Keratinocyte (primary cell): ENCODE data around the gene ZNRD2. TPM values are rescaled to one million over a fixed set of nuclear protein-coding genes. Genes with fewer than 3 reads are reported as not detected.

Experiments used
- DNase-seq: peaks from one replicate; pipeline ENCODE4 v3.0.0-alpha.2; 2011; ENCODE audit warnings: low read depth, missing footprints, low spot score
- FAIRE-seq: peaks from 2 replicates; lab custom pipeline; 2011; peaks lifted over from hg19 to GRCh38; lab: Jason Lieb, UNC
- H2AFZ ChIP-seq: 2 replicates; pipeline ENCODE4 v1.6.0; 2012; ENCODE audit warnings: low read length, control low read depth, inconsistent platforms; ENCODE audit not compliant: control insufficient read depth
- H3K27ac ChIP-seq: 2 replicates; pipeline ENCODE4 v1.5.1; 2011; ENCODE audit warnings: low read length; ENCODE audit not compliant: control insufficient read depth, insufficient read depth
- H3K27me3 ChIP-seq: 3 replicates; pipeline ENCODE4 v1.6.0; 2011; ENCODE audit warnings: low read length; ENCODE audit not compliant: control insufficient read depth, insufficient read depth; ENCODE audit errors: extremely low read depth
- H3K36me3 ChIP-seq, 2 experiments: 2 replicates in 1 of 2; 3 replicates in 1 of 2; pipeline ENCODE4 v1.5.1; 2011; ENCODE audit warnings: low read length in 2 of 2, mild to moderate bottlenecking in 1 of 2; ENCODE audit not compliant: control insufficient read depth in 2 of 2, insufficient read depth in 2 of 2; ENCODE audit errors: extremely low read depth in 1 of 2
- H3K4me1 ChIP-seq: 3 replicates; pipeline ENCODE4 v1.5.1; 2011; ENCODE audit warnings: low read length; ENCODE audit not compliant: control insufficient read depth, insufficient read depth; ENCODE audit errors: extremely low read depth
- H3K4me2 ChIP-seq: 3 replicates; pipeline ENCODE4 v1.6.0; 2011; ENCODE audit warnings: low read depth, low read length; ENCODE audit not compliant: control insufficient read depth, insufficient read depth; ENCODE audit errors: extremely low read depth
- H3K4me3 ChIP-seq, 3 experiments: fragments of 200-600 bp in 1 of 3; sonication (generic) in 1 of 3; 2 replicates in 2 of 3; 3 replicates in 1 of 3; pipeline ENCODE4 v1.5.1; 2011 to 2016; ENCODE audit warnings: low read length in 3 of 3, mild to moderate bottlenecking in 3 of 3, control low read depth in 2 of 3, inconsistent platforms in 1 of 3, low read depth in 1 of 3, mixed read lengths in 1 of 3, mixed run types in 1 of 3, moderate library complexity in 1 of 3; ENCODE audit not compliant: control insufficient read depth in 2 of 3, insufficient read depth in 2 of 3; ENCODE audit errors: extremely low read depth in 1 of 3
- H3K79me2 ChIP-seq: 2 replicates; pipeline ENCODE4 v1.6.0; 2012; ENCODE audit warnings: low read length; ENCODE audit not compliant: control insufficient read depth, insufficient read depth
- H3K9ac ChIP-seq: 3 replicates; pipeline ENCODE4 v1.6.0; 2011; ENCODE audit warnings: low read length; ENCODE audit not compliant: control insufficient read depth, insufficient read depth; ENCODE audit errors: extremely low read depth
- H3K9me1 ChIP-seq: 3 replicates; pipeline ENCODE4 v1.6.0; 2011; ENCODE audit warnings: low read length; ENCODE audit not compliant: control insufficient read depth, insufficient read depth; ENCODE audit errors: extremely low read depth
- H3K9me3 ChIP-seq: 2 replicates; pipeline ENCODE4 v1.5.1; 2012; ENCODE audit warnings: low read depth, low read length; ENCODE audit not compliant: control insufficient read depth
- H4K20me1 ChIP-seq: 3 replicates; pipeline ENCODE4 v1.6.0; 2011; ENCODE audit warnings: low read length; ENCODE audit not compliant: control insufficient read depth, insufficient read depth; ENCODE audit errors: extremely low read depth
- CTCF ChIP-seq, 3 experiments: IDR thresholded peaks in 1 of 3; conservative IDR thresholded peaks in 1 of 3; optimal IDR thresholded peaks in 1 of 3; 2 replicates in 2 of 3; 3 replicates in 1 of 3; pipeline versions ENCODE3 to v1.5.1; 2011; ENCODE audit warnings: low read length in 3 of 3, mild to moderate bottlenecking in 3 of 3, moderate library complexity in 2 of 3, control low read depth in 1 of 3, inconsistent platforms in 1 of 3; ENCODE audit not compliant: insufficient read depth in 2 of 3; ENCODE audit errors: extremely low read depth in 1 of 3
- EZH2 ChIP-seq: IDR thresholded peaks from one replicate; pipeline ENCODE4 v1.6.1; 2012; ENCODE audit warnings: inconsistent platforms, mild to moderate bottlenecking, low read length, moderate library complexity
- dilution Hi-C: fragments of 300-500 bp; cut with MboI; formaldehyde crosslinking; loops from one replicate; pipeline ENCODE4 v1.7.0; 2020; ENCODE audit warnings: low sequenced_read_pairs; ENCODE audit not compliant: extremely low pct_ligation_motif_present
- polyA plus RNA-seq, 5 experiments: library from polyadenylated mRNA; depleted of rRNA in 3 of 5; stranded (reverse) in 3 of 5; stranded (forward) in 1 of 5; unstranded in 1 of 5; fragments of >200 nt; gene quantifications; 1 replicate in 1 of 5; 2 replicates in 3 of 5; 3 replicates in 1 of 5; pipeline versions ENCODE4 v1.2.1 to v1.2.3, GENCODE V29; 2011 to 2012; ENCODE audit warnings: missing spikeins in 2 of 5, low read depth in 1 of 5, low replicate concordance in 1 of 5

The ZNRD2 gene
- polyA plus RNA-seq, 1 donor (not counting 4 experiments of a cell fraction or from before 2014, with no cell fraction given): 33.6 TPM

- peaks cover 2% of the 10 kb centered on the region for H4K20me1 ChIP-seq
- peaks cover 47% of the 10 kb centered on the region in 2 experiments for H3K36me3 ChIP-seq
- no peak overlapping the region for H2AFZ ChIP-seq
- H3K27ac ChIP-seq: no peak overlapping the region
- TF ChIP-seq EZH2 (no peak), CTCF (optimal IDR thresholded peaks at IDR 0.05 in 1 of 3, IDR thresholded peaks at IDR 0.05 in 1 of 3, conservative IDR thresholded peaks at IDR 0.05 in 1 of 3; ENCODE audit: extremely low read depth in 1 of 3, insufficient read depth in 2 of 3, low read length in 3 of 3) (no peak)
- peaks cover 49% of the 10 kb centered on the region for H3K79me2 ChIP-seq
- H3K4me2 ChIP-seq: no peak overlapping the region
- no peak for DNase-seq
- H3K4me3 ChIP-seq: no peak overlapping the region
- H3K4me1 ChIP-seq: peaks cover 8% of the 10 kb centered on the region
- H3K9ac ChIP-seq: no peak overlapping the region
- no peak for FAIRE-seq
- no peaks in the 10 kb centered on the region for H3K9me3 ChIP-seq
- dilution Hi-C loops: no loop called here
- no peaks in the 10 kb centered on the region for H3K9me1 ChIP-seq
- H3K27me3 ChIP-seq: no peaks in the 10 kb centered on the region
Observed at GRCh38 chr11:65619281-65619928, 49.1 kb downstream of the ZNRD2 start.

GRCh38 chr11:65620666-65621065 lies 50.4 kb downstream of the ZNRD2 start:
- H3K79me2 ChIP-seq: peaks cover 47% of the 10 kb centered on the region
- no peak overlapping the region for H3K4me2 ChIP-seq
- TF ChIP-seq EZH2 (no peak), CTCF (optimal IDR thresholded peaks at IDR 0.05 in 1 of 3, IDR thresholded peaks at IDR 0.05 in 1 of 3, conservative IDR thresholded peaks at IDR 0.05 in 1 of 3; ENCODE audit: extremely low read depth in 1 of 3, insufficient read depth in 2 of 3, low read length in 3 of 3) (no peak)
- peaks cover 2% of the 10 kb centered on the region for H4K20me1 ChIP-seq
- no peaks in the 10 kb centered on the region for H3K27me3 ChIP-seq
- dilution Hi-C loops: no loop called here
- H3K9me1 ChIP-seq: no peaks in the 10 kb centered on the region
- H3K9me3 ChIP-seq: no peaks in the 10 kb centered on the region
- FAIRE-seq (no peak), DNase-seq (no peak)
- H3K4me3 ChIP-seq: no peak overlapping the region
- no peak overlapping the region for H3K9ac ChIP-seq
- H3K36me3 ChIP-seq: peaks cover 47 to 52% of the 10 kb centered on the region in 2 experiments
- H2AFZ ChIP-seq: no peak overlapping the region
- no peak overlapping the region for H3K27ac ChIP-seq
- peaks cover 8% of the 10 kb centered on the region for H3K4me1 ChIP-seq
